ENCODE results near the gene SHISA2. TPM values are rescaled to one million over a fixed set of nuclear protein-coding genes. Genes with fewer than 3 reads are reported as not detected.
A peak's percentile ranks its signal among the peaks of the same experiment; 100 is the strongest.

The SHISA2 gene
- total RNA-seq, 1 experiment from 2014 or later = 0.13 TPM

DNA sequence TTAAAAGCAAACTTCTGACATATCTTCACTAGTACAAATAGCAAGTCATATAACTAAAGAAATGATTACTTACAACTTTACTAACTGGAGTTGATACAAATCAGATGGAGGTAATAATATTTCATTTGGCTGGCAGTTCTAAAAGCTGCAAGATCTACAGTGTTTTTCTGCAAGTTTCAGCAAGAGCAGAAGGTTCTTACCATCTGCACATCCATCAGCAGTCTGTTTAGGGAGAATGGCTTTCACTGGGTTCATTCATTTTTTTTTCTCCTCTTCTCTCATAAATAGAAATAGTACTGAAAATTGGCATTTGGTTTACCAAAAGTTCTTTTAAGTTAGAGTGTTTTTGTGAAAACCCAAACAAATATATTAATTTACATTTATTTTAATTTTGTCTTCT, 3.1 kb upstream of the SHISA2 start:
- Histone ChIP-seq H3K4me3 (no peak overlapping the region), H3K27me3 (peaks cover 19% of the 10 kb centered on the region), H3K36me3 (no peaks in the 10 kb centered on the region), H3K9me3 (no peaks in the 10 kb centered on the region)
- no peak for DNase-seq

DNA sequence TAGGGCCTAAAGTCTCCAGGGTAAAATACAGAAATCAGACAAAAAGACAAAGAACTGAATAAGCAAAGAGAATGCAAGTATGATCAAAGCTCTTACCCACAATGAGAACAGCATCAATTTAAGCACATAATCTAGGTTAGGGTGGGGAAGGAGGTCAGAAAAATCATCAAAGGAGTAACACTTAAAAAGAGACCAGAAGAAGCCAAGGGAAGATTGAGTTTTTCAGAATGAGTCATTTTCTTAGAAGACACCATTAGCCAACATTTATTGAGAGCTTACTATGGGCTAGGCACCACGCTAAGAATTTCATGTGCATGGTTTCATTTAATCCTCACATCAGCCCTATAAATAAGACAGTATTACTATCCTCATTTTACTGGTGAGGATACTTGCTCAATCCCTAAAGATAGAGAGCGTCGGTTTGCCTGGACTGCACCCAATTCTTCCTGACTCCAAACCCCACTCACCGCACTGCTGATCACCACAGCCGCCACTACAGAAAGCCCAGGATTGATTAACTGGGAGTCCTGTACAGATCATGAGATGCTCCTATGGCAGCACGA, 1.7 kb upstream of the SHISA2 start:
- H3K4me3 ChIP-seq = no peak overlapping the region
- peaks cover 31% of the 10 kb centered on the region for H3K27me3 ChIP-seq
- DNase-seq = no peak
- H3K36me3 ChIP-seq = no peaks in the 10 kb centered on the region
- no peaks in the 10 kb centered on the region for H3K9me3 ChIP-seq

DNA sequence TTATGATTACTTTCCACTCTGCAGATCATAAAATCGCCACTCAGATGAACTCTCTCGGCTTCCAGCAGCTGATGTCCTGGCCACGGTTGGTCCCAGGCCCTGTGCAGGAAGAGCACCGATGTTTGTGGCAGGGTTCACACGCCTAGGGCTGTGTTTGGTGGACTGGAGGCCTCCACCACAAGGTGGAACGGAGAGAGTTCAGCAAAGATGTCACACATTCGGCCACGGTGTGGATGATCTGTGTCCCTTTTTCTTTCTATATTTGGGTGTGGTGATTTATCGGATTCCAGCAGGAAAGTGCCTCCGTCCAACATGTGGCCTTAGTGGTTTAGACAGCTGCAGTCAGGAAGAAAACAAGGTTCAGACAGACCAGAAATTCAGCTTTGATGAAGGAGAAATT, 521 bp upstream of the SHISA2 start:
- Histone ChIP-seq H3K27me3 (peaks cover 33% of the 10 kb centered on the region), H3K9me3 (no peaks in the 10 kb centered on the region), H3K36me3 (no peaks in the 10 kb centered on the region), H3K4me3 (peak overlapping the region; percentile 33)
- DNase-seq = no peak

DNA sequence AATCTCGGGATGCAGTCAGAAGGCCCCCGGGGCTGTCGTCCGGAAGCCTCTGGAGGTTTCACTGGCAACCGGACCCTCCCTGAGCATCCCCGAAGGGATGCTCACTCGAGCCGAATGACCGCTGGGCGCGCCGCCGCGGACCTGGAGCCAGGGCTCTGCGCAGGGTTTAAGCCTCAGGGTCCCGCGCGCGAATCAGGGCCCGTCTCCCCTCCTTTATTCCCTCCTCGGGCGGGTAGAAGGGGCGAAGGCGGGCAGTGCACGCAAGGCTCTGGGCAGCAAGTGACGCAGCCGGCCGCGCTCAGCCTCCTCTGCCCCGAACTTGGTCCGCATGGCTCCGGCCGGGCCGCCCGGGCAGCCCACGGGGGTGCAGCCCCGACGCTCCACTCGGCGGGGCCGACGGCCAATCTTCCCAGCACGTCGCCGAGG, 572 bp downstream of the SHISA2 start:
- Histone ChIP-seq H3K4me3 (peak overlapping the region; percentile 33), H3K9me3 (no peaks in the 10 kb centered on the region), H3K36me3 (no peaks in the 10 kb centered on the region), H3K27me3 (peaks cover 33% of the 10 kb centered on the region)
- DNase-seq = peak; percentile 21

DNA sequence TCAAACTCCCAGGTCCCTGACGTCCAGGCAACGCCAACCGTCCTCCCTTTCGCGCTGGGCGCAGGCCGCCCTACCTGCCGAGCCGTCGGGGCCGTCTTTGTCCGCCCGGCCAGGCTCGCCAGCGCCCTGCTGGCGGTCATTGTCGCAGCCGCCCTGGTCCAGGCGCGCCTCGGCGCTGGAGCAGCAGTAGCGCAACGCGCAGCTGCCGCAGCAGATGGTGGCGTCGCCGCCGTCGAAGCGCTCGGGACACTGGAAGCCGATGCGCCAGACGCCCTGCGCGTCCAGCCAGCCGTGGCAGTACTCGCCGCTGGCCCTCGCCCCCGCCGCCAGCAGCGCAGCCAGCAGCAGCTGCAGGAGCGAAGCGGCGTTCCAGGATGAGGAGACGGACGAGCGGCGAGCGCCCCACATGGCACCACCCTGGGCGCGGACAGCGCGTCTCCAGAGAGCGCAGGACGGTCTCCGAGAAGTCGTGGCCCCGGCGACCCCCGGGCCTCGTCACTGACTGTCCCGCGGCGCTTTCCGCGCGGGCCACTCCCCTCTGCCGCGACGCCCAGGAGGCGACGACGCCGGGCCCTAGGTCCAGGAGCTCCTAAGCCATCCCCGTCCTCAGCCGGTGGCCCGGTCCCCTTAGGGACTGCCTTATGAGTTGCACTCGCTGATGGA, 1.1 kb downstream of the SHISA2 start:
- Histone ChIP-seq H3K27me3 (peaks cover 33% of the 10 kb centered on the region), H3K4me3 (no peak overlapping the region; the same call in 1 of the 2 replicates), H3K36me3 (no peaks in the 10 kb centered on the region), H3K9me3 (no peaks in the 10 kb centered on the region)
- DNase-seq = no peak

DNA sequence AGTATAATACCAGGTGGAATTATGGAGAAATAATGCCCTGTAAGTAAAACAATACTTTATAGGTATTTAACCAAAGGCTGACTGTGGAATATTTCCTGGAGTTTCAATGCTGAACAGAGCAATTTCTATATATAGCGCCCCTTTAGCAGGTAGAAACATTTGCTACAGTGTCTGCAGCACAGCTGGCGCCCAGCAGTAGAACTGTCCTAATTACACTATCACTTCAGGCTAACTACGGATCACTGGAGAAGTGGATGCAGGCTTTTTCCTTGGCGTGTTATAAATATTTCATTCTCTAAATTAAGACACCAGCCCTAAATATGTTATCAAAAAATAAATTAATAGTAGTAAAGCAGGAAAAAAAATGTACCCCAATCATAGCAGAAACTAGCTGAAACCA, 3.1 kb downstream of the SHISA2 start:
- peaks cover 33% of the 10 kb centered on the region for H3K27me3 ChIP-seq

DNA sequence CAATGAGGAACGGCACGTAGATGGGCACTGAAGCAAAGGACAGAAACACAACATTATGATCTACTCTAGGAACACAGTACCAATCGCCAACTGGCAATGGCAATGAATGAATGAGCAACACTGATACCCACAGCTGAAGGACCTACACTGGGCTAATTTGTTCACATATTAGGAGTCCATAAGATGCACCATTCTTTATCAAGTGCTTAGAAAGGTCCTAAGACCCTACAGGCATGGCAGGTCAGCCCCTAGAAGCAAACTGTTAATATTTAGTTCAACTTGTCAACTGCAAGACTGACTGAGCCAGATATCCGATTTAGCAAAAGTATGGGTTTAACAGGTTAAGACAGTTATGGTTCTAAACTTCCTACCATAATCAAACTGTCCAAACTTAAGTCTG, 4.8 kb downstream of the SHISA2 start:
- Histone ChIP-seq H3K9me3 (no peaks in the 10 kb centered on the region), H3K36me3 (no peaks in the 10 kb centered on the region), H3K4me3 (no peak overlapping the region), H3K27me3 (peaks cover 29% of the 10 kb centered on the region)
- no peak for DNase-seq

More for the DNA sequence above, 3.1 kb downstream of the SHISA2 start:
- Histone ChIP-seq H3K4me3 (no peak overlapping the region), H3K36me3 (no peaks in the 10 kb centered on the region), H3K9me3 (no peaks in the 10 kb centered on the region)
- no peak for DNase-seq

DNA sequence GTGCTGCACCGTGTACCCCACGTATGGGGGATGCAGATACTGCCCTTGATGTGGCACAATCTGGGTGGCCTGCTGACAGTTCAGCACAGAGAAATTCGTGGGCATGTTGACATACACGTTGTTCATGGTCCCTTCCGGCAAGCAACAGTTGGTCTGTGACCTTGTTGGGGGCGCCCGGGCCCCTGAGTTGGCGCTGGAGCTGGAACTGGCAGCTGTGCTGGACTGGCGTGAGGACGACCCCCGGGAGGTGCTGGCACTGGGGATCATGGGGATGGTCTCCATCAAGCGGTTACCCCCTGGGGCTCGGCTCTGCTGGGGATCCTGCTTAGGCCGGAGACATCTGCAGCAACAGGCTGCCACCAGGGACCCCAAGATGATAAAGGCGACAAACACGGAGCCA, 5.2 kb downstream of the SHISA2 start:
- no peak for DNase-seq
- H3K27me3 ChIP-seq = peaks cover 29% of the 10 kb centered on the region
- no peaks in the 10 kb centered on the region for H3K9me3 ChIP-seq
- no peaks in the 10 kb centered on the region for H3K36me3 ChIP-seq
- no peak overlapping the region for H3K4me3 ChIP-seq

DNA sequence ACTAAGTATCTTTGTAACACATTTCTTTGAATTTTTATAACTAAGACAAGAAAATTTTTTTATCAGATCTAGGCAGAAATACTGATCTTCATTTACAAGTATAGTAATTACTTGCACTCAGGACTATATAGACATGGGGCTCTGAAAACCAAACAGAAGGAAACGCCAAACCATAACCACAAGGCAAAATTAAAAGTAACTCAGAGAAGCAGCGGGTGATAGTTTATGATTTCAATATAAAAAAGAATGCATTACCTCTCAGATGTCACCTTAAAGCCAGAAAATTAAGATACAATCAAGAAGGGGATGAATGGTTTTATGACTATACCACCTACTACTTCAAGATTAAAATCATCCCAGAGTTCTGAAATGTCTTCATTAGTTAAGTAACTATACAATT, 6.7 kb downstream of the SHISA2 start:
- H3K9me3 ChIP-seq = no peaks in the 10 kb centered on the region
- no peaks in the 10 kb centered on the region for H3K36me3 ChIP-seq
- DNase-seq = no peak
- peaks cover 16% of the 10 kb centered on the region for H3K27me3 ChIP-seq
- no peak overlapping the region for H3K4me3 ChIP-seq

DNA sequence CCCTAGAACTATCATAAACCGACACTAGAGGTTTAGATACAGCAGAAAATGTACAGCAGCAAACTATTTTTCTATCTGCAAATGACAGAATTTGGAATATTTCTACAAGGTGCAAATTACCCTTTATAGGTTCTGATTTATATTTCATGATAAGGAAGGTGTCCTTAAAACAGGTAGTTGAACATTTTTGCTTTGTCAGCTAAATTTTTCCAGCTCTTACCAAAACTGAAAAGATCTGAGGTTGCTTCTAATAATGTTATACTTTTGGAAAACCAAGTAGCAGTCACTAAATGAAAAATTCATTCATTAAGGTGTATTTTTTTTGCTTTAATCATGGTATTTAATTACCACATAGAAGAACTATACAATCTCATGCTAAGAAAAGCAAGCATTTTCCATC, 9.0 kb downstream of the SHISA2 start:
- no peaks in the 10 kb centered on the region for H3K36me3 ChIP-seq
- DNase-seq = no peak
- no peaks in the 10 kb centered on the region for H3K27me3 ChIP-seq
- no peak overlapping the region for H3K4me3 ChIP-seq
- H3K9me3 ChIP-seq = no peaks in the 10 kb centered on the region

DNA sequence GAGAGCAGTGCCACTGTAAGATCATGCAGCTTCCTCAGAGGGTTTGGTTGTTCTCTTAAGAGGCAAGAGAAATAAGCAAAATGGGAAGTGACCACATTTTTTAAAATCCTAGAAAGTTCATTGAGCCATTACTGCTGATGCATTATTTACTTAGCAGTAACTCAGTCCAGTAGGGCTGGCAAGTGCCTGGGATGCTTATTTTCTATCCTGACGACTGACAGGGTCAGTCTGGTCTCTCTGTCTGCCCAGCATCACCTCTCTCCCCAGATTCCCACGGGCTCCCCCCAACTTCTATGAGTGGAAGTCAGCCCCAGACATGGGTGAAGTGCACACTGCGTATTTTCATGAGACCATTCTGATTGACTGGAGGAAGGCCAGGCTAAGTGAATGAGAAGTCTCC, 10.4 kb downstream of the SHISA2 start:
- H3K9me3 ChIP-seq = no peaks in the 10 kb centered on the region
- no peaks in the 10 kb centered on the region for H3K36me3 ChIP-seq
- DNase-seq = no peak
- H3K4me3 ChIP-seq = no peak overlapping the region
- H3K27me3 ChIP-seq = no peaks in the 10 kb centered on the region

DNA sequence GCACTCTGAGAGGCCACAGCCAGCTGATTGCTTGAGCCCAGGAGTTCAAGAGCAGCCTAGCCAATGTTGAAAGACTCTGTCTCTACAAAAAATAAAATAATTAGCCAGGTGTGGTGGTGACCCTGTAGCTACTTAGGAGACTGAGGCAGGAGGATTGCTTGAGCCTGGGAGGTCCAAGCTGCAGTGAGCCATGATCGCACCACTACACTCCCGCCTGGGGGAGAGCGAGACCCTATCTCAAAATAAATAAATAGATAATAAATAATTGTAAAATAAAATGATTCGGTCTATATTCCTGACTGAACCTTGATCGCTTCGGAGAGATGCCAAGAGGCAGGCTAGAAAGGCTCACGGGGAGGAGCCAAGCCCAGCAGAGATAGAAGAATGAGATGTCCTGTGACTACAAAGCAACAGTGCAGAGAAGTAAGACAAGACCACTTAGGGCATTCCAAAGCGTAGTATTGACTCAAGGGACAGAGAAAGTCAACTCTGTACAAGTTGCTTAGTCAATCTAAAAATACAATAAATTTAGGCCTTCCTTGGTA, 12.8 kb downstream of the SHISA2 start:
- Histone ChIP-seq H3K27me3 (no peaks in the 10 kb centered on the region), H3K36me3 (no peaks in the 10 kb centered on the region), H3K9me3 (peaks cover 3% of the 10 kb centered on the region; the same call in 1 of the 2 replicates), H3K4me3 (no peak overlapping the region)
- no peak for DNase-seq

DNA sequence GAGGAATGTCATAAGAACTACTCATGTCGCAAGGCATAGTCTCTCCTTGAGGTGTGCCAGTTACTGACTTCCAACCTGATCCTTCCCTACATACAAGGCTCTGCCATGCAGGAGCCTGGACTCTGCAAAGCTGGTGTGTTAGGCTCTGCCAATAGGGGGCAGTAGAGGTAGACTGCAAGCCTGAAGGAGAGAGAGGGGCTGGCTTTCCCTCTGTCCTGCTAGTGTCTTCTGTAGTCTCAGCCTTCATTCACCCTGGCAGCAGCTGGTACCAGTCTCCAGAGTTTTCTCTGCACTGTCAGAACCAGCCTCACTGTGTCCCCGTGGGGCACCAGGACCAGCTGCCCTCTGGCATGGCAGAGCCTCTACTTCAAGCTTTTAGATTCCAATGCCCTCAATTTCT, 14.5 kb downstream of the SHISA2 start:
- no peaks in the 10 kb centered on the region for H3K27me3 ChIP-seq
- peaks cover 3% of the 10 kb centered on the region; the same call in 1 of the 2 replicates for H3K9me3 ChIP-seq
- no peak for DNase-seq
- H3K4me3 ChIP-seq = no peak overlapping the region
- H3K36me3 ChIP-seq = no peaks in the 10 kb centered on the region

DNA sequence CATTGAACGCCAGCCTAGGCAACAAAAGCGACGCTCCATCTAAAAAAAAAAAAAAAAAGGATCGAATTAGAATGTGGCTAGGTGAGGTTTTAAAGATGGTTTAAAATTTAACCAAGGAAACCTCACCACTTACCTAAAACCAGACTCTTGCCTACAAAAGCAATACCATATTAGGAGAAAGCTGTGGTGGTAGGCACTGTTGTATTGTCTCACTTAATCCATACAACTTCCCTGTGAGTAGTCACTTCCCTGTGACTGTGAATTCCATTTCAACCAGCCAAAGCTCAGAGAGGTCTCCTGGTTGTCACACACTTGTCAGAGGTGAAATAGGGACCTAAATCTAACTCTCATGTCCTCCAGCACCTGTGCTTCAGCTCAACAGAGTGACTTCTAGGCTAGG, 15.4 kb downstream of the SHISA2 start:
- Histone ChIP-seq H3K4me3 (no peak overlapping the region), H3K9me3 (peaks cover 3% of the 10 kb centered on the region; the same call in 1 of the 2 replicates), H3K36me3 (no peaks in the 10 kb centered on the region), H3K27me3 (no peaks in the 10 kb centered on the region)
- no peak for DNase-seq

DNA sequence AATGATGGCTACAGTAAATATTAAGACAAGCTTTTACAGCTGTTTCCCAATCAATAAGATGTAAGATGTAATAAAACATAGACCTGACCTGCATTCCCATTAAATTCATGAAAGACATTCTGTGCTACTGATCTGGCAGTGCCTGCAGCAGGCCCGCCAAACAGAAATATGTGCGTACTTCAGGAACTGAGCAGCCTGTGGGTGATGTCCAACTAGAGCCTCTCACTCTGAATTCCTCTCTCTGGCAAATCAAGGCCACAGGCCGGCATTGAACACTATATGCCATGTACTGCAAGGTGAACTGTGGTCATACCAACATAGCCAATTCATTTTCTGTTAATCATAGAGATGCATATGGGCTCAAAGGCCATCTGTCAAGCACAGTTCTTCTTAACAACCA, 17.8 kb downstream of the SHISA2 start:
- DNase-seq = no peak
- H3K4me3 ChIP-seq = no peak overlapping the region
- H3K9me3 ChIP-seq = peaks cover 3% of the 10 kb centered on the region; the same call in 1 of the 2 replicates
- no peaks in the 10 kb centered on the region for H3K27me3 ChIP-seq
- no peaks in the 10 kb centered on the region for H3K36me3 ChIP-seq

DNA sequence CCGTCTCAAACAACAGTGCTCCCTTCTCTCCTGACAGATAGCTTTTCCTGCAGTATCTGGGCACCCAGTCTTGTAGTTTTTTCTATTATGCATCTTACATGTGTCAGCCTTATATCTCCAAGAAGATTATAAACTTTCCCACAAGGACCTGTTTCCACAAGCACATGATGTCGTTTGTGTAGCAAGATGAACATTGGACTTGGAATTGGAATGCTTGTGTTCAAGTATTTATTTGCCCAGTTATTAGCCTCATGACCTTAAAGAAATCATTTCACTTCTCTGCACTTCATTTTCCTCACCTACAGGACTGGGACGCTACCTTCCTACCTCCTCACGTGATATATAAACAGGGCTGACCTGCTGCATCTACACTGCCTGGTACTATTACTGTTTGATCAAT, 21.5 kb downstream of the SHISA2 start:
- no peak for DNase-seq

DNA sequence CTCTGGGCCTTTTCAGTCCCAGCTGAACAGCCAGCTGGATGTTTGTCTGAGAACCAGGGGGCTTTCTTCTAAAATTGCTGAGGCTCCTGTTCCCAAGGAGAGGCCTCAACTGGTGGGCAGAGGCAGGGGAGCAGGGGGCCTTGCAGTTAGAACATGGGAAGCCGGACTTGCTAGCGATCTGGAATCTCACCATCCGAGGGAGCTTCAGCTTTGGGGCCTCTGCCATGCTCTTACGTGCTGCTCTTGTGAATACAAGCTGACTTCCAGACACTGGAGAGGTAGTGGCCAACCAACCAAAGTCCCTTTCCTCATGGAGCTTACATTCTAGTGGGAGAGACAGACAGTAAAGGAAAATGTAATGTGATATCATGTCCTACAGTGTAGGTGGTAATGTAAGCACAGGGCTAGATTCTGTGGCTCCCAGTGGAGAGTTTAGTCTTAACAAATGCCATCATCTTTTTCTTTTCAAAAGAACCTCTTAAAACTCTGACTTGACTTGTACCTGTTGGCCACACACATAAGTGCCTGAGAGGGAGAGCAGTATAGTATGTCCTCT, 22.2 kb downstream of the SHISA2 start:
- Histone ChIP-seq H3K9me3 (no peaks in the 10 kb centered on the region; the same call in 1 of the 2 replicates), H3K27me3 (no peaks in the 10 kb centered on the region), H3K4me3 (no peak overlapping the region), H3K36me3 (no peaks in the 10 kb centered on the region)
- DNase-seq = no peak

More for the DNA sequence above, 21.5 kb downstream of the SHISA2 start:
- H3K27me3 ChIP-seq = no peaks in the 10 kb centered on the region
- H3K36me3 ChIP-seq = no peaks in the 10 kb centered on the region
- peaks cover 3% of the 10 kb centered on the region; the same call in 1 of the 2 replicates for H3K9me3 ChIP-seq
- H3K4me3 ChIP-seq = no peak overlapping the region

DNA sequence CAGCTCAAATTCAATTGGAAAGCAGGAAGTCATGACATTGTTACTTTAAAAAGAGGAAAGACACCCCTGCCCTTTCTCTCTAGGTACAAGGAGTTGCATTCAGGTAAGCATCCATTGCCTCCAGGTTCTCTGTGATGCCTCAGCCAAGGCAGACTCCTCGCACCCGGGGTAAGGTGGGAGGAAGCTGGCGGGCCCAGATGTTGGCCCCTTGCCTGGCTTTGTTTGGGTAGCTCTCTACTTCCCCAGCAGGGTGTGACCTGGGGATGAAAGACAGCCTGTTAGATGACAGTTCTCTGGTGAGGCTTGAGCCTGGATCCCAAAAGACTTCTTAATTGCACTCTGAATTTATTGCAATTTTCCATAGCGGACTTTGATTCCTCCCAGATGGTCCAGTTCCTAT, 25.6 kb downstream of the SHISA2 start:
- Histone ChIP-seq H3K27me3 (no peaks in the 10 kb centered on the region), H3K4me3 (no peak overlapping the region), H3K9me3 (no peaks in the 10 kb centered on the region), H3K36me3 (no peaks in the 10 kb centered on the region)
- no peak for DNase-seq

Data from MG63 (cell line).